ENCODE results near the gene ZBTB32.

- TF ChIP-seq CTCF (conservative IDR thresholded peaks at IDR 0.05 in 1 of 2, IDR thresholded peaks at IDR 0.05 in 1 of 2; ENCODE audit: extremely low read depth in 1 of 2, insufficient read depth in 1 of 2, low read depth in 1 of 2, low read length in 2 of 2) (no peak), EZH2 (IDR thresholded peaks at IDR 0.05; ENCODE audit: borderline replicate concordance, low read length) (no peak)
Observed at GRCh38 chr19:35675589-35676140, 28.7 kb upstream of the ZBTB32 start.

Measured in mammary epithelial cell (primary cell).